B cell (primary cell): ENCODE data around the gene ATAD3C. TPM values are rescaled to one million over a fixed set of nuclear protein-coding genes. Genes with fewer than 3 reads are reported as not detected.

Experiments
- ATAC-seq: fragments of 200-7000 bp; cut with Tn5 transposase; one replicate; pipeline ENCODE4 v1.10.0; 2021; ENCODE audit warnings: low read depth, mild to moderate bottlenecking, moderate number of reproducible peaks, moderate library complexity
- CTCF ChIA-PET: fragments of 350-600 bp; sonication (Branson Sonifier 250); formaldehyde crosslinking; loops from one replicate; lab custom pipeline; 2021; ENCODE audit warnings: antibody characterized with exemption, inconsistent platforms; lab: Charles Lee
- POLR2A ChIA-PET: fragments of 350-600 bp; sonication (Branson Sonifier 250); formaldehyde crosslinking; loops from one replicate; lab custom pipeline; 2021; ENCODE audit warnings: antibody characterized with exemption; lab: Charles Lee
- DNase-seq: peaks from one replicate; pipeline ENCODE4 v3.0.0; 2013
- H2AFZ ChIP-seq: 2 replicates; pipeline ENCODE4 v1.6.1; 2012; ENCODE audit warnings: mild to moderate bottlenecking, low read depth, low read length; ENCODE audit not compliant: insufficient read depth, poor library complexity, severe bottlenecking
- H3K27ac ChIP-seq, 2 donors: 1 replicate in 1 of 2; 2 replicates in 1 of 2; pipeline ENCODE4 v1.5.1; 2012 to 2013; ENCODE audit warnings: low read length in 2 of 2, mild to moderate bottlenecking in 2 of 2, moderate library complexity in 1 of 2
- H3K27me3 ChIP-seq, 4 experiments: fragments of 200-600 bp in 1 of 4; sonication (generic) in 1 of 4; replicated peaks in 1 of 4; 1 replicate in 2 of 4; 2 replicates in 2 of 4; pipeline versions ENCODE4 v1.6.1 to v1.7.0; 2013 to 2016; ENCODE audit warnings: low read length in 3 of 4, mild to moderate bottlenecking in 2 of 4, mixed read lengths in 1 of 4, moderate library complexity in 1 of 4; ENCODE audit not compliant: insufficient read depth in 4 of 4, control insufficient read depth in 3 of 4; ENCODE audit errors: control extremely low read depth in 1 of 4
- H3K36me3 ChIP-seq, 2 experiments: replicated peaks in 1 of 2; 1 replicate in 1 of 2; 2 replicates in 1 of 2; pipeline versions ENCODE4 v1.6.1 to v1.7.1; 2013; ENCODE audit warnings: low read length in 1 of 2; ENCODE audit not compliant: insufficient read depth in 2 of 2, control insufficient read depth in 1 of 2; ENCODE audit errors: control extremely low read depth in 1 of 2, extremely low read depth in 1 of 2
- H3K4me1 ChIP-seq, 2 donors: fragments of 200-600 bp in 1 of 2; sonication (generic) in 1 of 2; 1 replicate in 1 of 2; 2 replicates in 1 of 2; pipeline versions ENCODE4 v1.5.1 to v1.6.1; 2013 to 2017; ENCODE audit warnings: low read length in 2 of 2; ENCODE audit not compliant: control insufficient read depth in 2 of 2, insufficient read depth in 2 of 2
- H3K4me2 ChIP-seq: replicated peaks from 2 replicates; pipeline ENCODE3; 2012; ENCODE audit warnings: mild to moderate bottlenecking, low read depth, low read length; ENCODE audit not compliant: poor library complexity, severe bottlenecking
- H3K4me3 ChIP-seq, 5 experiments: fragments of 200-600 bp in 1 of 5; sonication (generic) in 1 of 5; 1 replicate in 3 of 5; 2 replicates in 2 of 5; pipeline versions ENCODE4 v1.5.1 to v1.7.0; 2011 to 2016; ENCODE audit warnings: low read length in 4 of 5, mild to moderate bottlenecking in 4 of 5, low read depth in 2 of 5, control low read depth in 1 of 5, moderate library complexity in 1 of 5; ENCODE audit not compliant: insufficient read depth in 1 of 5; ENCODE audit errors: control extremely low read depth in 1 of 5, extremely low read depth in 1 of 5
- H3K79me2 ChIP-seq: fragments of 200-600 bp; sonication (generic); one replicate; pipeline ENCODE4 v1.6.0; 2016; ENCODE audit warnings: low read length; ENCODE audit not compliant: control insufficient read depth, insufficient read depth
- H3K9ac ChIP-seq: fragments of 200-600 bp; sonication (generic); 2 replicates; pipeline ENCODE4 v1.6.1; 2017; ENCODE audit warnings: mild to moderate bottlenecking, low read length, moderate library complexity
- H3K9me3 ChIP-seq, 3 donors: one replicate each; pipeline versions ENCODE4 v1.6.1 to v1.7.1; 2013; ENCODE audit warnings: low read length in 2 of 3; ENCODE audit not compliant: control insufficient read depth in 2 of 3, insufficient read depth in 1 of 3; ENCODE audit errors: control extremely low read depth in 1 of 3
- H4K20me1 ChIP-seq: 2 replicates; pipeline ENCODE4 v1.6.0; 2012; ENCODE audit warnings: mild to moderate bottlenecking, low read length; ENCODE audit not compliant: insufficient read depth, control insufficient read depth, poor library complexity, severe bottlenecking
- H3K27ac Mint-ChIP-seq: one replicate; pipeline ENCODE4 v1.8.0; 2021; ENCODE audit warnings: mixed read lengths
- H3K27me3 Mint-ChIP-seq: one replicate; pipeline ENCODE4 v1.8.0; 2021; ENCODE audit warnings: mixed read lengths
- H3K4me1 Mint-ChIP-seq: one replicate; pipeline ENCODE4 v1.8.0; 2021; ENCODE audit warnings: mixed read lengths
- H3K4me3 Mint-ChIP-seq: one replicate; pipeline ENCODE4 v1.8.0; 2021; ENCODE audit warnings: mixed read lengths
- H3K9me3 Mint-ChIP-seq: one replicate; pipeline ENCODE4 v1.8.0; 2022; ENCODE audit warnings: mixed read lengths; ENCODE audit not compliant: insufficient read depth
- CTCF ChIP-seq: fragments of 200-600 bp; IDR thresholded peaks from one replicate; pipeline ENCODE4 v1.8.0; 2022; ENCODE audit warnings: antibody characterized with exemption, mild to moderate bottlenecking
- EZH2 ChIP-seq: IDR thresholded peaks from 2 replicates; pipeline ENCODE4 v1.6.1; 2012; ENCODE audit warnings: borderline replicate concordance, low read depth, mild to moderate bottlenecking, moderate library complexity, low read length; ENCODE audit not compliant: insufficient read depth, poor library complexity, severe bottlenecking
- WGBS: methylation state at CpG from one replicate; pipeline ENCODE4 v1.1.5; 2013; ENCODE audit warnings: missing lambda C conversion rate; ENCODE audit not compliant: insufficient coverage; 5-methylcytosine and 5-hydroxymethylcytosine counted together
- intact Hi-C: fragments of 100-400 bp; cut with micrococcal nuclease; formaldehyde crosslinking; loops from one replicate; pipeline ENCODE4 v1.10.0; 2022
- polyA plus RNA-seq: library from polyadenylated mRNA; depleted of rRNA; stranded (reverse); fragments of >200 nt; gene quantifications from 2 replicates; pipeline ENCODE4 v1.2.3, GENCODE V29; 2012
- total RNA-seq, 2 donors: library from RNA; stranded (reverse); fragments of 120-200 nt in 1 of 2; gene quantifications; 1 replicate in 1 of 2; 2 replicates in 1 of 2; pipeline versions ENCODE4 v1.2.3 to v1.2.4, GENCODE V29; 2013 to 2022

Gene ATAD3C
- total and polyA plus RNA-seq, 2 donors (not counting 1 experiment from before 2014, with no cell fraction given), result 0.20 to 1.1 TPM

- no peaks in the 10 kb centered on the region for H3K36me3 ChIP-seq
- no peak overlapping the region for H3K4me3 ChIP-seq
- WGBS, result 91% methylated on average over 19 of the region's 26 CpGs
- no peaks in the 10 kb centered on the region for H4K20me1 ChIP-seq
- H3K27ac Mint-ChIP-seq, result peak overlapping the region; percentile 20
- ChIA-PET CTCF (interaction anchor here (0.6 to 2.5 kb wide), 8 partner anchors 10 to 457 kb away, joined by 3 to 9 read pairs (median 4); partner anchors contain the start of gene MRPL20), POLR2A (no interaction called here)
- peaks cover 13 to 20% of the 10 kb centered on the region in 2 donors for H3K4me1 ChIP-seq
- H3K79me2 ChIP-seq, result no peaks in the 10 kb centered on the region
- H3K27ac ChIP-seq, result no peak overlapping the region
- no peak for TF ChIP-seq CTCF
- no peak for TF ChIP-seq EZH2
- H3K9me3 Mint-ChIP-seq, result no peaks in the 10 kb centered on the region
- ATAC-seq, result no peak
- H3K4me3 Mint-ChIP-seq, result no peak overlapping the region
- H2AFZ ChIP-seq, result no peak overlapping the region
- peaks cover 18% of the 10 kb centered on the region for H3K27me3 Mint-ChIP-seq
- no peak overlapping the region for H3K9ac ChIP-seq
- peaks cover 0 to 7% (median 0%) of the 10 kb centered on the region in 3 donors for H3K9me3 ChIP-seq
- peaks cover 0 to 39% (median 18%) of the 10 kb centered on the region in 4 experiments for H3K27me3 ChIP-seq
- no peak for DNase-seq
- intact Hi-C loops, result loop anchor here (2.0 kb wide), 1 partner anchor 34 kb away; the partner anchor contains the start of gene MRPL20
- H3K4me1 Mint-ChIP-seq, result peaks cover 8% of the 10 kb centered on the region
- H3K4me2 ChIP-seq, result peak overlapping the region; percentile 14
Measured at GRCh38 chr1:1440262-1441001, 9.1 kb upstream of the ATAD3C start.
